ENCODE measurements around the gene SPOCK2. TPM values are rescaled to one million over a fixed set of nuclear protein-coding genes. Genes with fewer than 3 reads are reported as not detected.

Gene SPOCK2
- total and polyA plus RNA-seq, 2 of the 13 experiments (the other 11 are each of a cell fraction or from before 2014, with no cell fraction given), result 8.6 to 30.6 TPM

DNA sequence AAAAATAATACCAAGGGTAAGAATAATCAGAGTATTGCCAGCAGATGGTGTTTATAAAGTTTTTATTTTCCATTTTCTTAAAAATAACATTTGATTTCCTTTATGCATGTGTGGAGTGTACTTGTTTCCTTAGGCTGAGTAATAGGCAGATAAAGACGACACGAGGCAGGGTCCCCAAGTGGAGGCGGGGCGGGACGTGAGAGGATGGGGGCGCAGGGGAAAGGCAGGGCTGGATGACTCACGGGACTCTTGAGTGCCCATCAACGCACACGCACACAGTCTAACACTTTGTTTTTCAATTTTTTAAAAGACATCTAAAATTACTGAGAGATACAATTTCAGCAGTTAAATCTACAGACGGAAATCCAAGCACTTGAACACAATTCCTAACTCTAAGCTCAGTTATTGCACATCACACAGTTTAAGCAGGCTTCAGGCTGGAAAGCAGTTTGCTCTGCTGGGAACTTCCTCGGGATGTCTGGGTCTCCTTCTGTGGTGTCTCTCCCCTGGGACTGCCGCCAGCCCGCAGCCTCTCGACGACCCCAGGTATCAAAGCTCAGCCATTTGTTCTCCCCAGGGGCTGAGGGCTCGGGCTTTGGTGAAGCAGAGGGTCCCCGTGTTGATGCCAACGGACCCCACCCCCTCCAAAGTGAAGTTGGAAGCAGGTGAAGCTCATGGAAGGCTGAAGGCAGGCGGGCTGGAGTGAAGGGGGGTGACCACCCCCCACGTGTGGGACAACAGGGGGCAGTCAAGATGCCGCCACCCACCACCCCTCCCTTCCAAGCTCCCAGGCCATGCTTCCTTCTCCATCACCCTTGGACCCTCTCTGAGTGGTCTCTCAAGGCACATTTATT is 29.1 kb downstream of the SPOCK2 start:
- Histone ChIP-seq H4K20me1 (ENCODE audit: insufficient read depth, low read length) (no peaks in the 10 kb centered on the region), H3K9ac (ENCODE audit: insufficient read depth, low read depth, low read length) (no peak overlapping the region), H3K36me3 (replicated peaks in 1 of 2; ENCODE audit: control insufficient read depth in 1 of 2, insufficient read depth in 2 of 2, low read length in 2 of 2) (no peaks in the 10 kb centered on the region), H3K27me3 (ENCODE audit: control insufficient read depth in 1 of 2, insufficient read depth in 2 of 2, low read length in 2 of 2) (no peaks in the 10 kb centered on the region), H3K27ac (ENCODE audit: extremely low read length, insufficient read depth, low read length) (no peak overlapping the region), H3K79me2 (ENCODE audit: insufficient read depth, low read length) (no peaks in the 10 kb centered on the region), H3K4me2 (ENCODE audit: low read depth, low read length) (no peak overlapping the region), H3K4me1 (ENCODE audit: insufficient read depth, low read length) (peaks cover 79% of the 10 kb centered on the region), H3K9me3 (ENCODE audit: low read length) (no peaks in the 10 kb centered on the region), H3K4me3 (replicated peaks in 1 of 3; ENCODE audit: insufficient read depth in 1 of 3, low read depth in 2 of 3, low read length in 3 of 3) (no peak overlapping the region), H2AFZ (ENCODE audit: low read length) (no peak overlapping the region)
- TF ChIP-seq ZNF790 (CRISPR knock-in tag; IDR thresholded peaks at IDR 0.05; ENCODE audit: borderline replicate concordance), result no peak
- TF ChIP-seq HOXA5 (CRISPR knock-in tag; IDR thresholded peaks at IDR 0.05), result no peak
- TF ChIP-seq ZNF616 (CRISPR knock-in tag; IDR thresholded peaks at IDR 0.05; ENCODE audit: low read depth), result no peak
- POLR2A ChIA-PET, result interaction anchor here (1.6 kb wide), 1 partner anchor 110 kb away, joined by 3 read pairs; no protein-coding TSS in a partner anchor
- FAIRE-seq (no peak), ATAC-seq (no peak), DNase-seq (ENCODE audit: low spot score) (no peak)
- intact Hi-C loops (cut with micrococcal nuclease; ENCODE audit: unreplicated experiment), result no loop called here
- 76% methylated on average over 20 of the region's 21 CpGs for WGBS (ENCODE audit: low lambda C conversion rate)
- CTCF ChIA-PET (ENCODE audit: low intra/inter-chr PET ratio, low total read pairs), result no interaction called here
- in situ Hi-C loops (cut with HindIII; ENCODE audit: extremely low pct_ligation_motif_present, low pct_unique_long_range_greater_than_20kb), result no loop called here
- no TSS peak for BruUV-seq (replicated peaks)

GRCh38 chr10:72058347-72058898 is 29.9 kb downstream of the SPOCK2 start:
- in situ Hi-C loops (cut with HindIII; ENCODE audit: extremely low pct_ligation_motif_present, low pct_unique_long_range_greater_than_20kb) (no loop called here), intact Hi-C loops (cut with micrococcal nuclease; ENCODE audit: unreplicated experiment) (no loop called here)
- no peak overlapping the region for H3K9ac ChIP-seq (ENCODE audit: insufficient read depth, low read depth, low read length)
- no peak overlapping the region for H3K27ac ChIP-seq (ENCODE audit: extremely low read length, insufficient read depth, low read length)
- H4K20me1 ChIP-seq (ENCODE audit: insufficient read depth, low read length), result no peaks in the 10 kb centered on the region
- WGBS (ENCODE audit: low lambda C conversion rate), result 97% methylated on average over 12 of the region's 12 CpGs
- H3K4me2 ChIP-seq (ENCODE audit: low read depth, low read length), result no peak overlapping the region
- FAIRE-seq (no peak), ATAC-seq (no peak), DNase-seq (ENCODE audit: low spot score) (no peak)
- no peaks in the 10 kb centered on the region for H3K36me3 ChIP-seq (replicated peaks in 1 of 2; ENCODE audit: control insufficient read depth in 1 of 2, insufficient read depth in 2 of 2, low read length in 2 of 2)
- H3K79me2 ChIP-seq (ENCODE audit: insufficient read depth, low read length), result no peaks in the 10 kb centered on the region
- ChIA-PET CTCF (ENCODE audit: low intra/inter-chr PET ratio, low total read pairs) (no interaction called here), POLR2A (interaction anchor here (1.6 kb wide), 1 partner anchor 109 kb away, joined by 3 read pairs; no protein-coding TSS in a partner anchor)
- H2AFZ ChIP-seq (ENCODE audit: low read length), result no peak overlapping the region
- no TSS peak for BruUV-seq (replicated peaks)
- no peaks in the 10 kb centered on the region for H3K9me3 ChIP-seq (ENCODE audit: low read length)
- H3K4me3 ChIP-seq (replicated peaks in 1 of 3; ENCODE audit: insufficient read depth in 1 of 3, low read depth in 2 of 3, low read length in 3 of 3), result no peak overlapping the region
- H3K4me1 ChIP-seq (ENCODE audit: insufficient read depth, low read length), result peaks cover 87% of the 10 kb centered on the region
- no peaks in the 10 kb centered on the region for H3K27me3 ChIP-seq (ENCODE audit: control insufficient read depth in 1 of 2, insufficient read depth in 2 of 2, low read length in 2 of 2)
- TF ChIP-seq, protein P1, sequence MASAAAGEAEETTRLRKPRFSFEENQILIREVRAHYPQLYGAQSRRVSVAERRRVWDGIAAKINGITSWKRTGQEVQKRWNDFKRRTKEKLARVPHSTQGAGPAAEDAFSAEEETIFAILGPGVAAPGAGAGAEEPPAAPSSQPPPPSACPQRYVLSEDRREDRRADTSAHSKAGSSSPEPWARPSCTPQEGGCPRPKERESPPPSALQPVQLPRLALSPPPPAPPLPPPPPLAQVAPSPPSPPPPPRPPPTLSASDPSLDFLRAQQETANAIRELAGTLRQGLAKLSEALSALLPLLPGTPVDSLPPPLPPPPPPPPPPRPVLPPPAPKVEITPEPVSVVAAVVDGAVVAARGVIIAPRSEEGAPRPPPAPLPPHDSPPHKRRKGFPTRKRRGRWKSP (CRISPR knock-in tag; IDR thresholded peaks at IDR 0.05), result no peak
- TF ChIP-seq ZNF30 (CRISPR knock-in tag; IDR thresholded peaks at IDR 0.05) (no peak), SOX13 (IDR thresholded peaks at IDR 0.05) (no peak), SOX13 (CRISPR knock-in tag; conservative IDR thresholded peaks at IDR 0.05 in 1 of 2, IDR thresholded peaks at IDR 0.05 in 1 of 2) (no peak), ZNF589 (CRISPR knock-in tag; conservative IDR thresholded peaks at IDR 0.05) (no peak), RBAK (CRISPR knock-in tag; IDR thresholded peaks at IDR 0.05) (no peak), RBM39 (IDR thresholded peaks at IDR 0.05; ENCODE audit: low read depth, low read length, poor library complexity, severe bottlenecking) (no peak), ZMYM3 (CRISPR knock-in tag; IDR thresholded peaks at IDR 0.05) (no peak), ZNF432 (CRISPR knock-in tag; IDR thresholded peaks at IDR 0.05; ENCODE audit: borderline replicate concordance) (no peak), ZNF337 (CRISPR knock-in tag; IDR thresholded peaks at IDR 0.05; ENCODE audit: borderline replicate concordance, low read depth) (no peak), IRX3 (CRISPR knock-in tag; IDR thresholded peaks at IDR 0.05; ENCODE audit: borderline replicate concordance, low read depth) (no peak), RXRB (CRISPR knock-in tag; IDR thresholded peaks at IDR 0.05; ENCODE audit: borderline replicate concordance) (no peak), ZNF549 (CRISPR knock-in tag; IDR thresholded peaks at IDR 0.05) (no peak)
- TF ChIP-seq, protein P2, sequence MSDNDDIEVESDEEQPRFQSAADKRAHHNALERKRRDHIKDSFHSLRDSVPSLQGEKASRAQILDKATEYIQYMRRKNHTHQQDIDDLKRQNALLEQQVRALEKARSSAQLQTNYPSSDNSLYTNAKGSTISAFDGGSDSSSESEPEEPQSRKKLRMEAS (IDR thresholded peaks at IDR 0.05), result no peak

Measured in HepG2 (cell line).